AG09319 (cell line): ENCODE measurements around the gene NCS1.

Source experiments
- DNase-seq: peaks from one replicate; pipeline ENCODE4 v3.0.0-alpha.2; 2010; ENCODE audit warnings: low read depth; ENCODE audit errors: extremely low read depth
- TF ChIP-seq, protein P1 (sequence below): IDR thresholded peaks from 2 replicates; pipeline ENCODE4 v1.5.1; 2011; ENCODE audit warnings: low read depth, mild to moderate bottlenecking, inconsistent platforms, low read length, moderate library complexity

The NCS1 gene

DNA sequence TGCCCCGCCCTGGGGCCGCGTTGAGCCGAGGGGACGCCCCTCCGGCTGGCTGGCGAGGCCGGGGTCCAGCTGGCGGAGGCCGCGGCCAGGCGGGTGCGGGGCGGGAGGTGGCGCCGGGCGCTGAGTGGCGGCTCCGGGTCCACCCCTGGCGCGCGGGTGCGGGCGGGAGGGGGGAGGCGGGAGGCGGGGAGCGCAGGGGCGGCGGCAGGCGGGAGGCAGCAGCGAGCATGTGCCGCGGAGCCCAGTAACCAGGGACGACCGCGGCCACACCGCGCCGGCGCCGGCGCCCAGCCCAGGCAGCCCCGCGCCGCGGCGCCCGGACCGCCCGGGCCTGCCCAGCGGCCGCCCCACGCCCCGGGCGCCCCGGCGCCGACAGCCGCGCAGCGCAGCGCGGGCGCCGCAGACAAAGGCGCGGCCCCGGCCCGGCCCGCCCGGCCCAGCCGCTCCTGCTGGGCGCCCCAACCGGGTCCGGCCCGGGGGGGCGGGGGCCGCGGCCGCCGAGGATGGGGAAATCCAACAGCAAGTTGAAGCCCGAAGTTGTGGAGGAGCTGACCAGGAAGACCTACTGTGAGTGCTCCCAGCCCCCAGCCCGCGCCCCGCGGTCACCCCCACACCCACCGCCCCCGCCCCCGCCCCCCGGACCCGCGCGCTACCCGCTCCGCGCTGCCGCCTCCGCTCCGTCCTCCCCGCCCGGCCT lies at the start of gene NCS1:
TSS of gene NCS1 (plus strand) at position 244 of the 697 bp plus-strand sequence. CDS start at position 504, 260 bp downstream.
- TF ChIP-seq, protein P1, sequence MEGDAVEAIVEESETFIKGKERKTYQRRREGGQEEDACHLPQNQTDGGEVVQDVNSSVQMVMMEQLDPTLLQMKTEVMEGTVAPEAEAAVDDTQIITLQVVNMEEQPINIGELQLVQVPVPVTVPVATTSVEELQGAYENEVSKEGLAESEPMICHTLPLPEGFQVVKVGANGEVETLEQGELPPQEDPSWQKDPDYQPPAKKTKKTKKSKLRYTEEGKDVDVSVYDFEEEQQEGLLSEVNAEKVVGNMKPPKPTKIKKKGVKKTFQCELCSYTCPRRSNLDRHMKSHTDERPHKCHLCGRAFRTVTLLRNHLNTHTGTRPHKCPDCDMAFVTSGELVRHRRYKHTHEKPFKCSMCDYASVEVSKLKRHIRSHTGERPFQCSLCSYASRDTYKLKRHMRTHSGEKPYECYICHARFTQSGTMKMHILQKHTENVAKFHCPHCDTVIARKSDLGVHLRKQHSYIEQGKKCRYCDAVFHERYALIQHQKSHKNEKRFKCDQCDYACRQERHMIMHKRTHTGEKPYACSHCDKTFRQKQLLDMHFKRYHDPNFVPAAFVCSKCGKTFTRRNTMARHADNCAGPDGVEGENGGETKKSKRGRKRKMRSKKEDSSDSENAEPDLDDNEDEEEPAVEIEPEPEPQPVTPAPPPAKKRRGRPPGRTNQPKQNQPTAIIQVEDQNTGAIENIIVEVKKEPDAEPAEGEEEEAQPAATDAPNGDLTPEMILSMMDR, result no peak
- DNase-seq, result peak; percentile 47

DNA sequence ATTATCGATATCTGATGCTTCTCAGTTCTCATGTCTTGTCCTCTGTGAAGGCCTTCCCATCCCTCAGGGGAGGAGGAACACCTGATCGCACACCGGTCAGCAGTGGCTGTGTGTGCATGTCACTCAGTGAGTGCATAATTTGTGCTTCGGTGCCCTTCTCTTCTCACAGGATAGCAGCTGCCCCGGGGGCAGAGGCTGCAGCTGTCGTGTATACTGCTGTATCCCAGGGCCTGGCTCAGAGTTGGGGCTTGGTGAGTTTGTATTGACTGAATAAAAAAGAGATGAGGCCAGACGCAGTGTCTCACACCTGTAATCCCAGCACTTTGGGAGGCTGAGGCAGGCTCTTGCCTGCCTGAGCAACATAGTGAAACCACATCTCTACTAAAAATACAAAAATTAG lies 49.7 kb upstream of the NCS1 start:
- TF ChIP-seq, protein P1, result no peak
- no peak for DNase-seq

DNA sequence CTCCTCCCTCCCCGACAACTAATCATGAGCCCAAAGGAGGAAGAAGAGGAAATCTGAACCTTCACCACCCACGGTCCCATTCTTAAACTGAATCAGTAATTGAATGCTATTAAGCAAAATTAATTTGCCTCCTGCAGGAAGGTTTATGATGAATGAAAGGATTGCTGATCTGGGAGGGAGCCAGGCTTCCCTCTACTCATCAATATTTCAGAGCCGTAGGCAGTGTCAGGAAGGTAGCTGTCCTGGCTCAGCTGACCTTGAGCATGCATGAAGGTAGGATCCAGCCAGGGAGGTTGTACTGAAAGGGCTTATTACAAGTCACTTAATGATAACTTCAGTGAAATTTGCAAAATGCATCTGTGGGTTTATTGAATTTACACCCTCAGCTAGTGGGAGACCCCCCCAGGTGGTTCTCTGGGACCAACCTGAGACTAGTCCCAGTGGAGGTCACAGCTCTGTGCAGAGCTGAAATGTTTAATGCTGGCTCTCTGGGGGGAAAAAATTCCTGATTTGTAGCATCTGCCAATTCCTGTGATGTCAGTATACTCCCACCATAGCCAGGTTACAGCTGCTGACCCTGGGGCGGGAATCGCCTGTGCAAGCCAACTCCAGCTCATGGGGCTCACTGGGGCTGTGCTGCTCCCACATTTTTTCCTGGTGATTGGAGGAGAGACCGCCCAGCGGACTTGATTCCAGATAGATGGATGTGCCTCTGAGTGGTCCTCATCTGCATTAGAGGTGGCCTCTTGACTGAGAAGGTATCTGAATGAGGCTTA lies 47.9 kb upstream of the NCS1 start:
- TF ChIP-seq, protein P1, result no peak
- DNase-seq, result no peak

DNA sequence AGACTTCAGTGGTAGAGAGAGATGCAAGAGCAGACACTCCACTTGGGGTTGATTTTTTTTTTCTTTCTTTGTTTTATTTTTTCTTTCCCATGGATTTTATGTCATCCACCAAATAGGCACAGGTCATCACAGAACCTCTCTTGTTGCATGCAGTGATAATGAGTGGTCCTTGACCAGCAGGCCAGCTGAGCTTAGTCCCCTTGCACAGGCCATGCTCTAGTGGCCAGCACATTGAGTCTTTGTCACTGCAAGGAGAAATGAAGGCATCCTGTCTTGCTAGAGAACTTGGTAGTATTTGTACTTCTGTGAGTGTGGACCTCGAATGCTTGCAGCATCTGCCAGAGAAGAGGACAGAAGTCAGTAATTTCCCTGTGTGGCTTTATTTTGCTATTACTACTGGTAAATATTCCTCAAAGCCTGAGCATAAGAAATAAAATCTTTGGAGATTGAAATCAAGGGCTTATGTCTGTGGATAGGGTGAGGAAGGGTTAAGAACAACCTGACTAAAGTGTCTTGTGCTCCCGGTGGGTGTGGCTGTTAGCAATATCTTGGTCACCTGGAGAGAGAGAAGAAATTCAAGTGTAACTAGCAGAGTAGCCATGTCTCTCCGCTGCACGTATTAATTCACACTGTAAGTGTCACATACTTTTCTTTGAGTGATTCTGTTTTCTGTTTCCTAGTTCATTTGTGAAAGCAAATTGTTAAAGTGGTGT lies 45.3 kb upstream of the NCS1 start:
- no peak for DNase-seq
- TF ChIP-seq, protein P1, result no peak

DNA sequence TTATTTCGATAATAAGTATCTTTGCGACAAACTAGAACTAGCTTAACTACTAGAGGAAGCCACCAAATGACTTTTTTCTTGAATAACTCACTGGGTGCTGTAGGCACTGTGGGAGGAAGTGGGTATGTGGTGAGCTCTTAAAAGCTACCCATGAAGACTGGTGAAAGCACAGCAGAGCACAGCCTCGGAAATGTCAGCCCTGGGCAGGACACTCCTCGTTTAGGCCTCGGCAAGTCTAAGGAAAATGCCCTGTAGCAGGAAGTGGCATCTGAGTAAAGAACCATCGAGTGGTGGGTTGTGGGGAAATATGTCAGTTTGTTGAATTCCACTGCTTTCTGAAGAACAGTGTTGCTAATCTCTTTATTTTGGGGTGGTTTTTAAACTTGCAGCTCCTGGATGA lies 44.0 kb upstream of the NCS1 start:
- TF ChIP-seq, protein P1, result no peak
- no peak for DNase-seq

DNA sequence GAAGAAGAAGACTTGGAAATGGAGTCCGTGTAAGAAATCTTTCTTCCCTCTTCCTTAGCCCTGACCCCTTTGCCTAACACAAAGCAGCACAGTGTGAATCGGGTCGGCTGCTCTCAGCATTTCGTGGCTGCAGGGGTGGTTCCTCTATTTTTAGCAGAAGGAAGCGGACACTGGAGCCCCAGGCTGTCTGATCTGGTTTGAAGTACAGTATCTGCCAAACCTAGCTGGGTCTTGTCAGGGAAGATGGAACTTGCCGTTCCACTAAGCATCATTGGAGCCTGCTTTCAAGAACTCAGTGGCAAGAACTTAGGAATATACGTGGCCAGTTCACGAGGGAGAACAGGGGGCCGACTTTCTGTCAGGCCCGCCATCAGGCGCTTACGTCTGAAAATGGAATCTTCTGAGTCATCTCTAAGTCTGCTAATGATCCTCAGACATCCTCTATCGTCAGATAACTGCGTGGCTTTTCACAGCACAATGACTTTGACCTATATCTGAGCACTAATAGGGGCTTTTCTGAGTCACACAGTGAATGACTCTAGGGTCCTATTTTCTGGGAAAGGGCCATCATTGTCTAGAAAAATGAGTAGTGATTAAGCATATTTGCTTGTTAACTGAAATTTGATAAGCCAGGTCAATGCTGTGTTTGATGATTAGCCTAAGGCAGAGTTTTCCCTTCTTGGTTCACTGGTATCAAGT lies 43.3 kb upstream of the NCS1 start:
- peak; percentile 73 for DNase-seq
- TF ChIP-seq, protein P1, result no peak
